Prostate gland (tissue), 2 donors: ENCODE measurements around the gene UNC5C. TPM values are rescaled to one million over a fixed set of nuclear protein-coding genes. Genes with fewer than 3 reads are reported as not detected.
A peak's percentile ranks its signal among the peaks of the same experiment; 100 is the strongest.

Experiments
- DNase-seq: peaks from one replicate; pipeline ENCODE4 v3.0.0-alpha.2; 2019; ENCODE audit warnings: low spot score
- H3K27ac ChIP-seq, 2 donors: fragments of 200-600 bp; sonication (generic); 2 replicates each; pipeline ENCODE4 v1.5.1; 2017 to 2019
- H3K27me3 ChIP-seq: fragments of 200-600 bp; sonication (generic); replicated peaks from 2 replicates; pipeline ENCODE4 v1.5.1; 2019; ENCODE audit not compliant: insufficient read depth
- H3K36me3 ChIP-seq, 2 donors: fragments of 200-600 bp; sonication (generic); 1 replicate in 1 of 2; 2 replicates in 1 of 2; pipeline versions ENCODE4 v1.5.1 to v1.8.1; 2017 to 2019
- H3K4me1 ChIP-seq: fragments of 200-600 bp; sonication (generic); replicated peaks from 2 replicates; pipeline ENCODE4 v1.5.1; 2019
- H3K4me3 ChIP-seq, 2 donors: fragments of 200-600 bp; sonication (generic); 2 replicates each; pipeline ENCODE4 v1.5.1; 2017 to 2019
- H3K9me3 ChIP-seq: fragments of 200-600 bp; sonication (generic); 2 replicates; pipeline ENCODE4 v1.5.1; 2017
- POLR2AphosphoS5 ChIP-seq: sonication (generic); formaldehyde crosslinking; IDR thresholded peaks from one replicate; pipeline ENCODE4 v1.6.1; 2017; ENCODE audit warnings: antibody characterized with exemption
- WGBS: methylation state at CpG from one replicate; pipeline ENCODE4 v1.1.5; 2018; 5-methylcytosine and 5-hydroxymethylcytosine counted together
- intact Hi-C: fragments of 100-400 bp; cut with DNase I; formaldehyde crosslinking; loops from one replicate; pipeline ENCODE4 v1.14.2; 2022
- total RNA-seq, 2 donors: library from RNA; depleted of rRNA; stranded (reverse); fragments of >200 nt; gene quantifications; one replicate each; pipeline ENCODE4 v1.1.0, GENCODE V29; 2016
- TF ChIP-seq, protein P1 (sequence below), 4 experiments: fragments of 200-600 bp in 2 of 4; fragments of 450-650 bp in 2 of 4; sonication (generic) in 2 of 4; IDR thresholded peaks; 1 replicate in 3 of 4; 2 replicates in 1 of 4; pipeline ENCODE4 v1.5.1; 2016 to 2019; ENCODE audit warnings: antibody characterized with exemption in 4 of 4, mild to moderate bottlenecking in 2 of 4, moderate library complexity in 2 of 4

The UNC5C gene
- total RNA-seq, 2 donors from 2014 or later = 1.8 to 15.5 TPM

DNA sequence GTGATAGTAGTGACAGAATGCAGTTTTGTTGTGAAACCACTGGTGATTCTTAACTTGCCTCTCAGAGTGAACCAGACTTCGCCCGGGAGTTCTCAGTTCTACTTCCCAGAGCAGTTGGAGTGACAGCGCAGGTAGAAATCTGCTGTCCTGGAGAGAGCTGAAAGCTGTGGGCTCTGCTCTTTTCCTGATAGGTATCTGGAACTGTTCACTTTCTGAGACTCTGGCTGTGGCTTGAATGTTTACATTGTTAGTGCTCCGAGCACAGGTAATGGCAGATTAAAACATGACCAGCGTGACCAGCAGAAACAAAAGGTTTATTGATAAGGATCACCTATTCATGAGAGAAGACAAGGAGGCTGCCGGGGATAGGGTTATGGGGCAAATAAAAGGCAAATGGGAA lies 430.3 kb downstream of the UNC5C start:
- Histone ChIP-seq H3K27me3 (no peaks in the 10 kb centered on the region), H3K9me3 (no peaks in the 10 kb centered on the region), H3K36me3 (no peaks in the 10 kb centered on the region), H3K4me3 (no peak overlapping the region), H3K27ac (peak overlapping the region; percentile 59 to 63), H3K4me1 (no peaks in the 10 kb centered on the region)
- intact Hi-C loops = no loop called here
- DNase-seq = peak; percentile 33
- 22% methylated on average over 6 of the region's 6 CpGs for WGBS
- TF ChIP-seq, protein P1, sequence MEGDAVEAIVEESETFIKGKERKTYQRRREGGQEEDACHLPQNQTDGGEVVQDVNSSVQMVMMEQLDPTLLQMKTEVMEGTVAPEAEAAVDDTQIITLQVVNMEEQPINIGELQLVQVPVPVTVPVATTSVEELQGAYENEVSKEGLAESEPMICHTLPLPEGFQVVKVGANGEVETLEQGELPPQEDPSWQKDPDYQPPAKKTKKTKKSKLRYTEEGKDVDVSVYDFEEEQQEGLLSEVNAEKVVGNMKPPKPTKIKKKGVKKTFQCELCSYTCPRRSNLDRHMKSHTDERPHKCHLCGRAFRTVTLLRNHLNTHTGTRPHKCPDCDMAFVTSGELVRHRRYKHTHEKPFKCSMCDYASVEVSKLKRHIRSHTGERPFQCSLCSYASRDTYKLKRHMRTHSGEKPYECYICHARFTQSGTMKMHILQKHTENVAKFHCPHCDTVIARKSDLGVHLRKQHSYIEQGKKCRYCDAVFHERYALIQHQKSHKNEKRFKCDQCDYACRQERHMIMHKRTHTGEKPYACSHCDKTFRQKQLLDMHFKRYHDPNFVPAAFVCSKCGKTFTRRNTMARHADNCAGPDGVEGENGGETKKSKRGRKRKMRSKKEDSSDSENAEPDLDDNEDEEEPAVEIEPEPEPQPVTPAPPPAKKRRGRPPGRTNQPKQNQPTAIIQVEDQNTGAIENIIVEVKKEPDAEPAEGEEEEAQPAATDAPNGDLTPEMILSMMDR (IDR thresholded peaks at IDR 0.05) = no peak
- peak; percentile 63 for TF ChIP-seq POLR2AphosphoS5

DNA sequence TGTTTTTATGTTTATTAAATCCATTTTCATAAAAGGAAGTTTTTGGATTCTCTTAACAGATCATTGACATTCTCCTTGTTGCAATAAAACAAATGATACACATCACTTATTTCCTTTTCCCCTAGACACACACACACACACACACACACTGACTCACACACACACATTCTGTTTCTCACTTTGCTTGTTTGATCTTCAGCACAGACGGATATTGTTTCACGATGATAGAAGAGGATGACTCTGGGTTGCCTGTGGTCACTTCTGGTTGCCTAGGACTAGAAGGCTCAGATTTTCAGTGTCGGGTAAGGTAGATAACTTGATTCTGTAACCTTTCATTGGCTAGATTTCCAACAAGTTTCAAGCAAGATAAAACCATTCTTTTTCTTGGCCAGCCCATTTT lies 434.3 kb downstream of the UNC5C start:
- Histone ChIP-seq H3K4me3 (no peak overlapping the region), H3K36me3 (no peaks in the 10 kb centered on the region), H3K9me3 (no peaks in the 10 kb centered on the region), H3K27ac (no peak overlapping the region), H3K4me1 (no peaks in the 10 kb centered on the region), H3K27me3 (no peaks in the 10 kb centered on the region)
- no peak for DNase-seq
- 66% methylated on average over 3 of the region's 3 CpGs for WGBS
- intact Hi-C loops = no loop called here
- TF ChIP-seq, protein P1 (IDR thresholded peaks at IDR 0.05) = no peak
- peak; percentile 5 for TF ChIP-seq POLR2AphosphoS5
